Measurements from ENCODE around the gene ADAMTSL2.

Gene ADAMTSL2

GRCh38 chr9:133516256-133516960 is 18.1 kb upstream of the ADAMTSL2 start:
- in situ Hi-C loops (cut with HindIII; ENCODE audit: low sequenced_read_pairs): no loop called here

DNA sequence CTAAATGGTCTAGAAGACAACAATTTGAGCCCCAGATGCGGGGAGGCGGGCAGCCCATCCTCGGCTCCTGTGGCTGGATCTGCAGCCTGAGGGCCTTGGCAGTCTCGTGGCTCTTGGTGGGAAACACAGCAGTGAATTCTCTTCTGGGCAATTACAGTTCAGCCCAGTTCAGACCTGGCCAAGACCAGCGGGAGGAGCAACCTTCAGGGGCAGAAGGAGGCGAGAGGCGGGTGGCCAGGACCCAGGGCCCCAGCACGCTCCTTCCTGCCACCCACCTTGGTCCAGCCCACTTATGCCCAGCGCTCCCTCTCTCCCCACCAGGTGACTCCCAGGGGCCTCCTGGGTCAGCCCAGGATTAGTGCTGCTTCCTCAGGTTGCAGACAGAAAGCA is 17.5 kb upstream of the ADAMTSL2 start:
- in situ Hi-C loops (cut with HindIII; ENCODE audit: low sequenced_read_pairs): no loop called here

DNA sequence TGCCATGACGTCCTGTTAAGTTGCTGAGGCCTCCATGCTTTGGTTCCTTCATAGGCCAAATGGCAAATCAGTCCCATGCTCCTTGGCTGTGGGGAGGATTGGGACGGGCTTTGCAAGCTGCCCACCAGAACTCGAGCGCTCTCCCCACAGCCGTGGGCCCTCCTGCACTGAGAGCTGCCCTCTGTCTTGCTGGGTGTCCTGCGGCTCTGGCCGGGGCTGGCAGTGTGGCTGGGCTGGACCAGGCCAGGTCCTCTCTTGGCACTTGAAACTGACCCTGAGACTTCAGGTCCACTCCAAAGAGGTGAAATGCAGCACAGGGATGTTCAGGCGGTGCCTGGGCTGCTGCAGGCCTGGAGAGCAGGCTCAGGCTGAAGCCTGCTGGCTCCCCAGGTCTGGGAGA is 16.8 kb upstream of the ADAMTSL2 start:
- in situ Hi-C loops (cut with HindIII; ENCODE audit: low sequenced_read_pairs): no loop called here

GRCh38 chr9:133518200-133518599 is 16.3 kb upstream of the ADAMTSL2 start:
- in situ Hi-C loops (cut with HindIII; ENCODE audit: low sequenced_read_pairs): no loop called here

DNA sequence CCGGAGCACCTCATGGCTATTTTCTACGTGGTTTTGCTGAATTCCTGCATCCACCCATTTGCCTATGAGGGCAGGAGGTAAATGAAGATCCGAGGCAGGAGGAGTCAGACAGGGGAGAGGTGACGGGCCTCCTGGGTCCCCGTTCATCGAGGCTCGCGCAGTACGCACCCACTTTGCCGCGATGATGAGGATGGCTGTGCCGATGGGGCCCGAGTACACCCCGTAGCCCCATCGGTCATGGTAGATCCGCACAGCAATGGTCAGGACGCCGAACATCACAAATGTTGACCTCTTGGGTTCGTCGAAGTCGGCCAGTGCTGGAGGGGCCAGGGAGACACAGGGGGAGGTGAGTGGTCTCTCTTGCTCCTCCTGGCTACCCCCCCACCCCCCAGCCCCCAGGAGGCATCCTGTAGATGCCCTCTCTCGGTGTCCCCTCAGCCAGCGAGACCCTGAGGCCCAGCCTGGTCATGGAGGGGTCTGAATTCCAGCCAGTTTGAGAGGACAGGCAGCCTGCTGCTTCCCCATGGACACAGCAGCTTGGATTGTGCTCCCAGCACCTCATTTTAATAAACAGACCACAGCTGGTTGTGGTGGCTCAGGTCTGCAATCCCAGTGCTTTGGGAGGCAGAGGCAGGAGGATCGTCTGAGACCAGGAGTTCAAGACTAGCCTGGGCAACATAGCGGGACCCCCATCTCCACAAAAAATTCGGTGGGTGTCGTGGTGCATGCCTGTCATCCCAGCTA is 15.6 kb upstream of the ADAMTSL2 start:
- in situ Hi-C loops (cut with HindIII; ENCODE audit: low sequenced_read_pairs): no loop called here

DNA sequence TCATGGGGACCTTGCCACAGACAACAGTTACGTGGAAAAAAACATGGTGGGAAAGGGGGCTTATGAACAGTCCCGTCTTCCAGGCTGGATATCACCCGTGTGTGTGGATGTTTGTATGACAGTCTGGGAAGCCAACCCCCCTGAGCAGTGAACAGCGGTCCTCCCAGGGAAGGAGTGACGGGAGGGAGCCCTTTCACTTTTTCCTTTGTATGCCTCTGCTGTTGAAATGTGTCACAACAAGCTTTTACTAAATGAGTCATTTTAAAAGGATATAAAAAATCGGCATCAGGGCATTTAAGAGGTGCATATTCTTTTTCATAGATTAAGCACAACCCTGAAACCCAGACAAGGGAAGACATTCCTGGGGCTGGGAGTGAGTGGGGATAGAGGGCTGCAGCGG is 14.8 kb upstream of the ADAMTSL2 start:
- in situ Hi-C loops (cut with HindIII; ENCODE audit: low sequenced_read_pairs): no loop called here

DNA sequence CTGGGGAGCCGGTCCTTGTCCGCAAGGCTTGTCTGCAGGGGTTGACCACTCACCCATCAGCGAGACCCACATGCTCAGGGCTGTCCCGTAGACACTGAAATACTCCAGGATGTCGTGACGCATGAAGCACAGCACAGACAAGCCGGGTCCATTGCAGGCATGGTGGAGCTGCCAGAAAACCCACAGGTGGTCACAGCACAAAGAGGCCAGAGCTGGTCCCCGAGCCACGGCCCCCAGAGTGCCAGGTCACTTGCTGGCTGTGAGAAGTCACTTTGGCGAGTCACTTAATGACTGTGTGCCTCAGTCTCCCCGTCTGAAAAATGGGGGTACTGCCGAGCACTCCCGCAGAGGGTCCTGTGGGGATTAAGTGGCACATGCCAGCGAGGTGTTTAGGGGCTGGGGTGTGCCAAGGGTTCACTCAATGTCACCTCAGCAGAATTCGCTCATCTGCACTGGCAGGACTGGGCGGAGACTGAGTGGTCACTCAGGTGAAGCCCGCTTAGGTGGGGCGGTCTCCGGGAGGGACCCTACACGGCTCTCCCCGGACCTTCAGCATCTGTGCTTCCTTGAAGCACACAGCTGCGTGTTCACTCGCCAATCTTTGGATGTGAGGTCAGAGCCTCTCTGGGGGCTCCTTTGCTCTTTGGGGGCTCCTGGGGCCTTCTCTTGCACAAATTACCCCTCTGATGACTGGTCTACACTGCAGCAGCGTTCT is 14.2 kb upstream of the ADAMTSL2 start:
- in situ Hi-C loops (cut with HindIII; ENCODE audit: low sequenced_read_pairs): no loop called here

DNA sequence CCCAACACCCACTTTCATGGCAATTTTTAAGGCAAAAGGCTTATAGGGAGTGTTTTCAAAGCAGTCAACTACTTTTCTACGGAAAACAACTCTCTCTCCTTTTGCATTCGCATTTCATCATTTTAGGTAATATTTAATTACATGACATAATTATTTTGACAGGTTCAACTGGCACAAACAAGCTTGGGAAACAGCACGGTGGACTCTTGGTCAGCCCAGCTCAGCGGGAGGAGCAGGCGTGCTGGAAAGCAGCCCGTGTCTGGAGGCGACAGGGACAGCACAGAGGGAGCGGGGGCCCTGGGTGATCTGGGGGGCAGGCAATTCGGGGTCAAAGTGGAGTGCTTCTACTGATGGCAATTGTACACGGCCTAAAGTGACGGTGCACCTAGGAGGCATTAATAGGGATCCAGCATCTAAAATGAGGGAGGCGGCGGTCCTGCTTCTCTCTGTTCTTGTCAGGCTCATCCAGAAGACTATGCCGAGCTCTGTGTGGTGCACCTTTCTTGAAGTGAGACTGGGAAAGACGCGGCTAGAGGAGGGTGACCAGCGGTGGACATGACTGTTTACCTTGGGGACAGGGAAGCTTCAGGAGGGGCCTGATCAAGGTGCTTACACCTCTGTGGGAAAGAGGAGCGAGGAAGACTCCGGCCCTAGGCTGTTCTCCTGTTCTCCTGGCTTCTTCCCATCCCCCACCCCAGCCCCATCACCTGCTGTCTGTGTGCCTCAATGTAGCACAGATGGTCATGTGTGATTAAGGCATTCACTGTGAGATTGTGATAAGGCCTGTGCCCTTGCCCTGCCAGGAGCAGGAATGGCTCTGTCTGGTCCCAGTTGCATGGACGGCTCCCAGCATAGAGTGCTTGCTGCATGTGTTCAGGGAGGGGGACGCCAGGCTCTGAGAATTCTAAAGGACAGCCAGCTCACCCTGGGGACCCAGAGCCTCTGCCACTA is 13.1 kb upstream of the ADAMTSL2 start:
- in situ Hi-C loops (cut with HindIII; ENCODE audit: low sequenced_read_pairs): no loop called here

DNA sequence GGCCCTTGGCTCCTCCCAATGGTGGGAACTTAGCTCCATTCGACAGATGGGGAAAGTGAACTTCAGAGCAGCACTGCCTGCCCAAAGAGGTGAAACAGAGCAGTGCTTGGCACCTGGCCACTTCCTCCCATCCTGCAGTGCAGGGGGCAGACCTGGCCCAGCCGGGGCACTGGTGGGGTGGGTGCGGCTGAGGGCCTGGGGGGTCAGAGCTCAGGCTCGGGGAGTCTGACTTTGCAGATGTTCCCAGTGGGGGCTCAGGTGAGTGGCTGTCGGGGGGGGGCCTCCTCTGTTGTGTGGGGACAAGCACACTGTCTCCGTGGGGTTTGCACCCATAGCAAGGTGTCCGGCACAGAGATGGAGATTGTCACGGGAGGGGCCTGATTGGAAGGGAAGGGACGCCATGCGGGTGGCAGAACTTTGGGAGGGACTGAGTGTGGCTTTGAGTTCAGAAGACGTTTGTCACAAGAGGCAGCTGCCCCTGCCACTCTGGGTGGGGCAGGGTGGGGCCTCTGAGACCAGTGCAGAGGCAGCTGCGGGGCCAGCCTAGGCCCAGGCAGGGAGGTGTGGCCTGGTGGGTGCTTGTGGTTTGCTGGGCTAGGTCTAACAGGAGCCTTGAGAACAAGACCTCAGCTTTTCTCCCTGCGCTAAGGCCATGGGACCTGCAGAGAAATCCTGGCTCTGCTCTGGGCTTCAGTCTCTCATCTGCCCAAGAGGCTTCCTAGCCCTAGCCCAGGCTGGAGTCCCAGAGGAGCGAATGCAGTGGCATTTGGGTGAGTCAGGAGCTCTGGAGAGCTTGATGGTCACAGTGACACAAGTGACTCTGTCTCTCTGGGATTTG is 12.2 kb upstream of the ADAMTSL2 start:
- in situ Hi-C loops (cut with HindIII; ENCODE audit: low sequenced_read_pairs): no loop called here

DNA sequence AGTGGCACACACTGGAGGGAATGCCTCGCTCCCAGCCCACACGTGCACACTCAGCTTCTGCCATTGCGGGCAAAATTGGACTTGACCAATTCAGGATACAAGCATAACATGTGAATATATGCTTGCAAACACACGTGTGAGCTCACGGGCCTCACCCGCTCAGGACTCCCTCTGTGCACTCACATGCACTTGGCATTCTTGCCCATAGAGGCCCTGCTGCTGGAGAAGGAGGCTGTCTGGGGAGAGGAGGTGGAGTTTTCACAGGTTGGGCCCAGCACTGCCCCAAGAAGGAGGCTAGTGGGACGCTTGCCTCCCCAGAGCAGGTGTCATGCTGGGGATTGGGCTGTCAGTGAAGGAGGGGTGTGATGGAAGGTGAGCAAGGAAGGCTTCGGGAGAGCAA is 11.4 kb upstream of the ADAMTSL2 start:
- in situ Hi-C loops (cut with HindIII; ENCODE audit: low sequenced_read_pairs): no loop called here

- in situ Hi-C loops (cut with HindIII; ENCODE audit: low sequenced_read_pairs): no loop called here
Measured at GRCh38 chr9:133524146-133524545, 10.4 kb upstream of the ADAMTSL2 start.

DNA sequence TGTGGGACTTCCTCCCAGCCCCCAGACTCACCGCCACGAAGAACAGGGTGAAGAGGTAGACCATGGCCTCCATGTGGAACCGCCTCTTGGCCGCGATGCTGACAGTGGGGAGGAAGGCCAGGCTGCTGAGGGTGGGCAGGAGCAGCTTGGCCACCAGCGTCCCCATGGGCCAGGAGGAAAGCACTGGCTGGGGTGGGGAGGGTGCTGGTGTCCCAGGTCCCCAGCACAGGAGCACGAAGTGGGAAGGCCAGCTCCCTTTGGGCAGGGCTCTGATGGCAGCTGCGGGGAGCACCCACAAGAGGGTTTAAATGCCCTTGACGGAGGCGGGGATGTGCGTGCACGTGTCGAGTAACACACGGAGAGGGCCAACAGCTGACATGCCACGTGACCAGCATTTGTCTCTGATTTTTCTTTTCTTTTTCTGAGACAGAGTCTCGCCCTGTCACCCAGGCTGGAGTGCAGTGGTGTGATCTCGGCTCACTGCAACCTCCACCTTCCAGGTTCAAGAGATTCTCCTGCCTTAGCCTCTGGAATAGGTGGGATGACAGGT is 9.8 kb upstream of the ADAMTSL2 start, which contains the start of gene MYMK:
Gene MYMK (minus strand): TSS at position 281 of the 550 bp plus-strand sequence. CDS start 115 bp downstream, at position 166.
- in situ Hi-C loops (cut with HindIII; ENCODE audit: low sequenced_read_pairs): no loop called here

- in situ Hi-C loops (cut with HindIII; ENCODE audit: low sequenced_read_pairs): no loop called here
Measured at GRCh38 chr9:133525677-133526076, 8.8 kb upstream of the ADAMTSL2 start.

GRCh38 chr9:133526721-133527321 is 7.7 kb upstream of the ADAMTSL2 start:
- in situ Hi-C loops (cut with HindIII; ENCODE audit: low sequenced_read_pairs): no loop called here

DNA sequence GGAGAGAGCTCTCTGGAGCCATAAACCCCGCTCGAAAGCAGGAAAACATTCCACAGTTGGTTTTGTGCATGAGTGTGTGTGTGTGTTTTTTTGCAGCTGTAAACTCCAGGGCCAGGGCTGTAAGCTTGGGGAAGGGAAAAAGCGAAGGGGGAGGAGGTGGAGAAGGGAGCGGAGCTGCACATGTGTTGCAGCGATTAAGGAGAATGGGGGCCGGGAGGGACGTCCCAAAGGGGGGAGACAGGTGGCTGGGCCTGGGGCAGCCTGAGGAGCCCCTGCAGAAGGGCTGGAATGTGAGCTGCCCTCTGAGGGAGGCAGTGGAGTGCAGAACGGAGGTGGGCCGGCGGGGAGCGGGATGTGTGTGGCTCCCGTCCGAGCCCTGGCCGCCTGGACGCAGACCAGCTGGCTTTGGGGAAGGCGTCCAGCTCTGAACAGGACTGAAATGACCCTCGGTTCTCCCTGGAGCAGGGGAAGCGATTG is 7.0 kb upstream of the ADAMTSL2 start:
- in situ Hi-C loops (cut with HindIII; ENCODE audit: low sequenced_read_pairs): no loop called here

DNA sequence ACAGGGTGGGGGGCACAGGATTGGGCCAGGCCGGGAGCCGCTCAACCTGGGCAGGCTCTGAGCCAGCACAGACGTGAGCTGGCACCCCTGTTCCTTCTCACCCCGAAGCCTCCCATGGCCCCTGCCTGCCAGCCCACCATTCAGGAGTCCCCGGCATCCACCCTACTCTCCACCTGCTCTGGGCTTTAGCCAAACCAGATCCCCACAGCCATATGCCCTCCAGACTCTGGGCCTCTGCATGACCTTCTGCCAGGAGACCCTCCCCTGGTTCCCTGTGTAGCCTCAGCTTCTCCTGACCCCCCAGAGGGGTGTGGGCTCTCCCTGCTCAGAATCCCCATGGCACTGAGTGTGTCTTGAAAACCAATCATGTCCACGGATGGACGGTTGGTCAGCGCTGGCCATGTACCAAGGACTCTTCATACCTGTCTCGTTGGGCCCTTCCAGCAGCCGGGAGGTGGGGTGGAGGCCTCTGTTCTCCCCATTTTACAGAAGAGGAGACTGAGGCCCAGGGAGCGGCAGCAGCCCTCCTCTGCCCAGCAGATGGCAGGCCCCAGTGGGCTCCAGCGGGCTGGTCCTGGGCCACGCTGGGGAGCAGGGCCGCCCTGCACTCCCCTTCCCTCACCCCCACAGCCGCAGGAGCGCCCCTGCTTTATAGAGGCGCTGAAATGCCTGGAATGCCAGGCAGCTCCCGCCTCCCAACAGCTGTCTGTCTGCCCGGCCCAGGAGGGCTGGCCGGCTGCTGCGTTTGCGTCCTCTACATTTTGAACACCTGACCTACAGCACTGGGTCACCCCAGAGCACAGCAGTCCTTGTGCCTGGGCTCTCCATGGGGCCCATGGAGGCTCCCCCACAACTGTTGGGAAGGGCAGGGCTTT is 6.3 kb upstream of the ADAMTSL2 start:
- in situ Hi-C loops (cut with HindIII; ENCODE audit: low sequenced_read_pairs): no loop called here

- in situ Hi-C loops (cut with HindIII; ENCODE audit: low sequenced_read_pairs): no loop called here
Measured at GRCh38 chr9:133528876-133529241, 5.6 kb upstream of the ADAMTSL2 start.

- in situ Hi-C loops (cut with HindIII; ENCODE audit: low sequenced_read_pairs): no loop called here
Measured at GRCh38 chr9:133529457-133529856, 5.0 kb upstream of the ADAMTSL2 start.

All from DLD1 (cell line).